ENCODE measurements around the gene IGF1R.

The IGF1R gene

DNA sequence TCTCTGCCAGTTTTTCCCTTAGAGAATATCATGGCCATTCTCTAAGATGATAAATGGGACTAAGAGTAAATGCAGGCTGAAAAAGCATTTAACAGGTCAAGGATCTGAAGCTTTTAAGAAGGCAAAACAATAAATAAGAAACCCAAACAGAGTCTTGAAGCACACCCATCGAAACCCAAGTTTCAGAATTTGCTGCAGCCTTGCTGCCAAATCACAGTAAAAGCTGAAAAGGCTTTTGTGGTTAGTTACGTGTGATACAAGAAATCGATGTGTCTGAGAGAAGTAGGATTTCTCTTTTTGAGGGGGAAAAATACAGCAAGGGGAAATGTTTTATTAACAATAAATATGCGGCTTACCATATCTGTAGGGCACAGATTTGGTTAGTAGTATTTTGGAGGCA lies 92.0 kb downstream of the IGF1R start:
- H3K9ac ChIP-seq (ENCODE audit: low read depth in 1 of 2, low read length in 2 of 2) = no peak overlapping the region
- H3K36me3 ChIP-seq (ENCODE audit: control insufficient read depth in 2 of 2, insufficient read depth in 2 of 2, low read length in 2 of 2) = no peaks in the 10 kb centered on the region
- H3K4me3 ChIP-seq (ENCODE audit: low read length in 2 of 2) = no peak overlapping the region
- H3K27me3 ChIP-seq (ENCODE audit: control insufficient read depth in 2 of 2, insufficient read depth in 2 of 2, low read length in 2 of 2) = no peaks in the 10 kb centered on the region
- H3K9me3 ChIP-seq (ENCODE audit: control insufficient read depth in 2 of 2, low read length in 2 of 2) = no peaks in the 10 kb centered on the region
- H3K27ac ChIP-seq (ENCODE audit: low read depth in 2 of 2, low read length in 2 of 2) = no peak overlapping the region
- H3K4me1 ChIP-seq (ENCODE audit: control insufficient read depth in 2 of 2, insufficient read depth in 2 of 2, low read length in 2 of 2) = peaks cover 9 to 16% of the 10 kb centered on the region in 2 donors

DNA sequence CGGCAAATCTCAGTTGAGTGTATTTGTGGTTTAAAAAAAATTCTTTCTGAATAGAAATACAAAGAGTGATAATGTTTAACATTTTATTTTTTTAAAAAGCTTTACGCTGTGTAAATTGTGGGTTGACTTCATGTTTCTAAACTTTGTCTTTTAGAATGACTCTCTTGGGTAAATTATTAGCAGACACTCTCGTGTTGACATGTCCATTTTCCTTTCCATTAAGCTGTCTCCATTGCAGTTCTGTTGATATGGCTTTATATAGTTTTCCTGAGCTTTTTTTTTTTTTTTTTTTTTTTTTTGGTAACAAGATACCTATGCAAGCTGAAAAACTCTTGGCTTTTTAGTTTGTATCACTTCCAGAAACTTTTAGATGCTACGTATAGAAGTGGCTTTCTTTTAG lies 92.6 kb downstream of the IGF1R start:
- no peaks in the 10 kb centered on the region for H3K9me3 ChIP-seq (ENCODE audit: control insufficient read depth in 2 of 2, low read length in 2 of 2)
- no peaks in the 10 kb centered on the region for H3K27me3 ChIP-seq (ENCODE audit: control insufficient read depth in 2 of 2, insufficient read depth in 2 of 2, low read length in 2 of 2)
- H3K36me3 ChIP-seq (ENCODE audit: control insufficient read depth in 2 of 2, insufficient read depth in 2 of 2, low read length in 2 of 2) = no peaks in the 10 kb centered on the region
- H3K27ac ChIP-seq (ENCODE audit: low read depth in 2 of 2, low read length in 2 of 2) = no peak overlapping the region
- peaks cover 10 to 16% of the 10 kb centered on the region in 2 donors for H3K4me1 ChIP-seq (ENCODE audit: control insufficient read depth in 2 of 2, insufficient read depth in 2 of 2, low read length in 2 of 2)
- no peak overlapping the region for H3K4me3 ChIP-seq (ENCODE audit: low read length in 2 of 2)
- H3K9ac ChIP-seq (ENCODE audit: low read depth in 1 of 2, low read length in 2 of 2) = no peak overlapping the region

DNA sequence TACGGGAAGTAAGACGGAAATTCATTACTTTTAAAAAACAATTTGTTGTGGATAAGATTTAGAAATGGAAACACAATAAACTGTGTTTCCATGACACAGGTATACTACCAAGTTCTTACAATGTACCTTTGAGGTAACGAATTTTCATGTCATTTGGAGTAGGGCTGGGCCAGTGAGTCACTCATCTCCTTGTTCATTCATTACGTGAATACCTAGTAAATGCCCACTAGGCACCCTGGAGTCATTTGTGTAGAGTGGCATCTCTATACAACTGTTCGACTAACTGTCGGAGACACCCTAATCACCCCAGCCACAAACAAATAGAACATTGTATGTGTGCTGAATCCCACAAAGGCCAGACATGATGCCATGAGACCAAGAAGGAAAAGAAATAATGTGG lies 94.8 kb downstream of the IGF1R start:
- Histone ChIP-seq H3K4me1 (ENCODE audit: control insufficient read depth in 2 of 2, insufficient read depth in 2 of 2, low read length in 2 of 2) (peaks cover 9 to 14% of the 10 kb centered on the region in 2 donors), H3K36me3 (ENCODE audit: control insufficient read depth in 2 of 2, insufficient read depth in 2 of 2, low read length in 2 of 2) (no peaks in the 10 kb centered on the region), H3K27ac (ENCODE audit: low read depth in 2 of 2, low read length in 2 of 2) (no peak overlapping the region), H3K27me3 (ENCODE audit: control insufficient read depth in 2 of 2, insufficient read depth in 2 of 2, low read length in 2 of 2) (no peaks in the 10 kb centered on the region), H3K9me3 (ENCODE audit: control insufficient read depth in 2 of 2, low read length in 2 of 2) (no peaks in the 10 kb centered on the region), H3K9ac (ENCODE audit: low read depth in 1 of 2, low read length in 2 of 2) (no peak overlapping the region), H3K4me3 (ENCODE audit: low read length in 2 of 2) (no peak overlapping the region)

DNA sequence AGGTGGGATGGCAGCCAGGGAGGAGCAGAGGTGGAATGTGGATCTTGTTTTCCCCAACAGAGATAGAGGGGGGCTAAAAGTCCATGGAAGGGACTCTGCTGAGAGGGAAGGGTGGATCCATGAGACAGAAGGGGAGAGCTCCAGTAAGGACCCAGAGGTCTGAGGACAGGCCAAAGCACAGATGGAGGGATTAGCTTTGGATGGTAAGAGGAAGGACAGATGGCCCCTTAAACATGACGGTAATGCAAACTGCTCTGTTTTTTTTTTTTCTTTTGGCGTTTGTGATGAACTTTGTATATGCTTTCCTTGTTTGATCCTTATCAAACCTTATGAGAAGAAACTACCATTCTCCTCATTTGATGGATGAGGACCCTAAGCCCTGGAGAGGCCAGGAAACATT lies 96.2 kb downstream of the IGF1R start:
- Histone ChIP-seq H3K36me3 (ENCODE audit: control insufficient read depth in 2 of 2, insufficient read depth in 2 of 2, low read length in 2 of 2) (no peaks in the 10 kb centered on the region), H3K27me3 (ENCODE audit: control insufficient read depth in 2 of 2, insufficient read depth in 2 of 2, low read length in 2 of 2) (no peaks in the 10 kb centered on the region), H3K4me1 (ENCODE audit: control insufficient read depth in 2 of 2, insufficient read depth in 2 of 2, low read length in 2 of 2) (peaks cover 9 to 14% of the 10 kb centered on the region in 2 donors), H3K9me3 (ENCODE audit: control insufficient read depth in 2 of 2, low read length in 2 of 2) (no peaks in the 10 kb centered on the region), H3K4me3 (ENCODE audit: low read length in 2 of 2) (no peak overlapping the region), H3K9ac (ENCODE audit: low read depth in 1 of 2, low read length in 2 of 2) (no peak overlapping the region), H3K27ac (ENCODE audit: low read depth in 2 of 2, low read length in 2 of 2) (no peak overlapping the region)

DNA sequence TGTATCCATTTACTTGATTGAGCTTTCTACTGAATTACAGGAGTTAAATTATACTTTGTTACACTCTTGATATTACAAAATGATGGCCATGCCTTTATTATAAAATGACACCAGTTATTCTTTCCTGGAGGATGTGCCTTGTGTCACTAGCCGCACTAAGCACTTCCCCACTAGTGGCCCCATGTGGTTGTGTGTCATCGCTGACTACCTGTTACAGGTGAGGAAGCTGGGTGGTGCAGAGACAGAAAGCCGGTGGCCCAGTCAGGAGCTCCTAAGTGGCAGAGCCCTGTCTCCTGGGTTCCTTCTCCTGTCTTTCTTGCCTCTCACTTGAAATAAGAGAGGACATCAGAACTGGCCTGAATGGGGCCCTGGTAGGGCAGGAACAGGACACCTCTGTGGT lies 96.8 kb downstream of the IGF1R start:
- no peak overlapping the region for H3K9ac ChIP-seq (ENCODE audit: low read depth in 1 of 2, low read length in 2 of 2)
- peaks cover 9 to 14% of the 10 kb centered on the region in 2 donors for H3K4me1 ChIP-seq (ENCODE audit: control insufficient read depth in 2 of 2, insufficient read depth in 2 of 2, low read length in 2 of 2)

DNA sequence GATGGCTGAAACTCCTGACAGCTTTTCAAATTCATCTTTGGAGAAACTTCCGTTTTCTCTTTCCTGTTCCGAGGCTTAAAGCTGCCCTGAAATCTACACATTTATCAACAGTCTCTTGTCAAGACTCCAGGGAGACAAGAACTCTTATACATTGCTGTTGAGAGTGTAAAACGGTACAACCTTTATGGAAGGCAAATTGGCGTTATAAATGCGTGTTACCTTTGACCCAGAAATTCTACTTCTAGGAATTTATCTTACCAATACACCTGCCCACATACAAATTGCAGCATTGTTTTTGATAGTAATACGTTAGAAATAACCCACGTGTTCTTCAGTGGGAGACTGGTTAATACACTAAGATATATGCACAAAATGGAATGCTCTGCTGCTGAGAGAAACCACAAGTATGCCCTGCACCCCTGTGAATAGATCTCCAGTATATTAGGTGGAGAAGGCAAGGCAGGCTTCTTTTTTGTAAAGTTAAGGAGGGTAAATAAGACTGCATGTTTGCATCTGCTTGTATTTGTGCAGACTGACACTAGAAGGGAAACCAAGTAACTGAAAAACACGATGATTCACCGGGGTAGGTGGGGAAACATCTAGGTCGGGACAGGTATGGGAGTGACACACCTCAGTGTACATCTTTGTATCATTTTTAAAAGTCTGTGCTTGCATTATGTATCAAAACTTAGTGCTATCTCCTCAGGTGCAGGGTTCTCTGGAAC lies 97.5 kb downstream of the IGF1R start:
- Histone ChIP-seq H3K27me3 (ENCODE audit: control insufficient read depth in 2 of 2, insufficient read depth in 2 of 2, low read length in 2 of 2) (no peaks in the 10 kb centered on the region), H3K4me1 (ENCODE audit: control insufficient read depth in 2 of 2, insufficient read depth in 2 of 2, low read length in 2 of 2) (peaks cover 9 to 14% of the 10 kb centered on the region in 2 donors), H3K9me3 (ENCODE audit: control insufficient read depth in 2 of 2, low read length in 2 of 2) (no peaks in the 10 kb centered on the region), H3K27ac (ENCODE audit: low read depth in 2 of 2, low read length in 2 of 2) (peak overlapping the region in 1 of 2 donors; percentile 40), H3K9ac (ENCODE audit: low read depth in 1 of 2, low read length in 2 of 2) (no peak overlapping the region), H3K4me3 (ENCODE audit: low read length in 2 of 2) (no peak overlapping the region), H3K36me3 (ENCODE audit: control insufficient read depth in 2 of 2, insufficient read depth in 2 of 2, low read length in 2 of 2) (no peaks in the 10 kb centered on the region)

More for the DNA sequence above, 96.8 kb downstream of the IGF1R start:
- no peaks in the 10 kb centered on the region for H3K9me3 ChIP-seq (ENCODE audit: control insufficient read depth in 2 of 2, low read length in 2 of 2)
- H3K36me3 ChIP-seq (ENCODE audit: control insufficient read depth in 2 of 2, insufficient read depth in 2 of 2, low read length in 2 of 2) = no peaks in the 10 kb centered on the region
- no peaks in the 10 kb centered on the region for H3K27me3 ChIP-seq (ENCODE audit: control insufficient read depth in 2 of 2, insufficient read depth in 2 of 2, low read length in 2 of 2)
- no peak overlapping the region for H3K27ac ChIP-seq (ENCODE audit: low read depth in 2 of 2, low read length in 2 of 2)
- peak overlapping the region in 1 of 2 donors; percentile 7 for H3K4me3 ChIP-seq (ENCODE audit: low read length in 2 of 2)

DNA sequence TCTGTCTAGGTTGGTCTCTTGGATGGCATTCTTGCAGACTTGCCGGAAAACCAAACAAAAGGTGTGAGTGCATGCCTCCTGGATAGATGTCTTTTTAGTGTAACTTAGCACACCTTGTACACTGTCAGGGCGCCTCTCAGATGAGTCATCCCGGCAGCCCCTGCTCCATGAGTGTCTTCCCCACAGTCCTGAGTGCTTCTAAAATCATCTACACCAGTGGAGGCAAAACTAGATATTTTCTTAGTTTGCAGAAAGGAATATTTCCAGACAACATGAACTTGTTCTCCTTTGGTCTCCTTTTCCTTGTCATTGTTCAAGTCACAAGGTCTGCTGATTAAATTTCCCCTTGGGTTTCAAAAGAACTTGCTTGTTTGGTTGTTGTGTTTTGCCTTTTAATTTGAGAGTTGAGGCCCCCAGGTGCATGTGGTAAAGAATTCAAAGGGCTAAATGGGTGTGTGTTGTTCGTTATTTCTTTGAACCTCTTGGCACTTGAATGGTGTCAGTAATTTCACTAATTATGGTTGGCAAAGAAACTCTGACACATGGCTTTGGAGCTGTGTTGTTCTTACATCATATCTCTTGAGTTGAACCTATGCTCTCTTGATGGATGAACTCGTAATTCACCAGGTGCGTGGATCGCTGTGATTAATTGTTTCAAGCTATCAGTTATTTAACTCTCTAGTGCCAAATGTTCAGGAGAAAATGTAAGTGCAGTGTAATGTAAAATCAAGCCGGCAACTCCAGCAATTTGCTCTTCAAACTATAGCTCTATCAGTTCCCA lies 98.2 kb downstream of the IGF1R start:
- Histone ChIP-seq H3K9ac (ENCODE audit: low read depth in 1 of 2, low read length in 2 of 2) (no peak overlapping the region), H3K27ac (ENCODE audit: low read depth in 2 of 2, low read length in 2 of 2) (peak overlapping the region in 1 of 2 donors; percentile 40), H3K27me3 (ENCODE audit: control insufficient read depth in 2 of 2, insufficient read depth in 2 of 2, low read length in 2 of 2) (no peaks in the 10 kb centered on the region), H3K9me3 (ENCODE audit: control insufficient read depth in 2 of 2, low read length in 2 of 2) (no peaks in the 10 kb centered on the region), H3K36me3 (ENCODE audit: control insufficient read depth in 2 of 2, insufficient read depth in 2 of 2, low read length in 2 of 2) (no peaks in the 10 kb centered on the region), H3K4me1 (ENCODE audit: control insufficient read depth in 2 of 2, insufficient read depth in 2 of 2, low read length in 2 of 2) (peaks cover 9 to 14% of the 10 kb centered on the region in 2 donors), H3K4me3 (ENCODE audit: low read length in 2 of 2) (no peak overlapping the region)

DNA sequence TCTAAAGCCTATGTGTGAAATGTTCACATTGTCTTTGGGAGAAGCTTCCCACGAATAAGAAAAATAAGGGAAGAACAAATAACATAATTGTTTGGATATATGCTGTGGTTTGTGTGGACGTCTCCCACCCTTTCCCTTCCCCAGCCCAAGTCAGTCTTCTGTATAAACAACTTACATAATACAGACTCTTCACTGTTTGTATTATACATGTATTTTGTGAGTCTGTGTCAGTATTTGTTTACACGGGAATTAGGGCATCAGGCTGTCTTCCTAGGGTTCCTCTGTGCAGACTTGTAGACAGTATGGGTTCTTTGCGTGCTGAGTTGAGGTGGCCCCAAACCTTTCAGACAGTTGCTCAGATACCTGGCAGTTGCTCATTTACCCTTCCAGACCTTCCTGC lies 103.4 kb downstream of the IGF1R start:
- Histone ChIP-seq H3K4me1 (ENCODE audit: control insufficient read depth in 2 of 2, insufficient read depth in 2 of 2, low read length in 2 of 2) (no peaks in the 10 kb centered on the region), H3K27me3 (ENCODE audit: control insufficient read depth in 2 of 2, insufficient read depth in 2 of 2, low read length in 2 of 2) (no peaks in the 10 kb centered on the region), H3K4me3 (ENCODE audit: low read length in 2 of 2) (no peak overlapping the region), H3K27ac (ENCODE audit: low read depth in 2 of 2, low read length in 2 of 2) (no peak overlapping the region), H3K9me3 (ENCODE audit: control insufficient read depth in 2 of 2, low read length in 2 of 2) (no peaks in the 10 kb centered on the region), H3K36me3 (ENCODE audit: control insufficient read depth in 2 of 2, insufficient read depth in 2 of 2, low read length in 2 of 2) (no peaks in the 10 kb centered on the region), H3K9ac (ENCODE audit: low read depth in 1 of 2, low read length in 2 of 2) (no peak overlapping the region)

DNA sequence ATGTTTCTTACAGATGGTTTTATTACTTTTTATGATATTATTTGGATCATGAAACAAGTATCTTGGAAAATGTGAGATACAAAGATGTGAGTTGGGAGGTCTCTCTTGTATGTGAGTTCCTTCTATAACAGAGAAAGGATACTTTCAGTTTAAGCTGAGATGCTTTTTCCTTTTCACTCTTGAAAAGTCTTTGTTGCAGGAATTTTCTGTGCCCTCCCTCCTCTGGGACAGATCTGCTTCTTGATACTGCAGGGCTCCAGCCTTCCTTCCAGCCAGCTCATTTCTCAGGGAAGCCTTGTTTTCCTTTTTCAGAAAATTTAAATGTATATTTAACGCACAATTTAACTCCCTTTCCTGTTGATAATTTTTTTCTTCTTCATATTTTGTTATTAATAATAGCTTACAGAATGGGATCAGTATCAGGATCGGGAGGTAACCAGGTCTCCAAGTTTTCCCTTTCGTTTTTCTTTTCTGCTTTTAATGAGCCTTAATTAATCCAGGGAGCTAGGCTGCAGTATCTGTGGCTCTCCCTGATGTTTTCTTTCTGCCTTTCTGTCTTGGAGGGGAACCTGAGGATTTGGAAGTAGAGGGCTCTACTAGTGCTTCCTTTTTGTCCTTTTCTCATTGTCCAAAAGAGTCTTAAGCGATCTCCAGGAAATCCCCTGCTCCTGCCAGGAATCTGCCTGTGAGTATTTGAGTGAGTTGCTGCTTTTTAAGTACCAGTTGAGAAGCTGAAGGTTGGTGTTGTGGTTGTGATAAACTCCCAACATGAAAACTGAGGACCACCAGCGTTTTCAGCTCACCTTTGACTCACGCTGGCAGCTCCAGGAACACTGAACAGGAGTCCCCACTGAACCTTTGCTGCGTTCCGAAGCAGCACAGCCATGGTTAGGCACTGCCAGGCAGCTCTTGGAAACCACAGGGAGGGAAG lies 105.7 kb downstream of the IGF1R start:
- H3K36me3 ChIP-seq (ENCODE audit: control insufficient read depth in 2 of 2, insufficient read depth in 2 of 2, low read length in 2 of 2) = no peaks in the 10 kb centered on the region
- H3K4me1 ChIP-seq (ENCODE audit: control insufficient read depth in 2 of 2, insufficient read depth in 2 of 2, low read length in 2 of 2) = no peaks in the 10 kb centered on the region
- no peaks in the 10 kb centered on the region for H3K27me3 ChIP-seq (ENCODE audit: control insufficient read depth in 2 of 2, insufficient read depth in 2 of 2, low read length in 2 of 2)
- H3K9ac ChIP-seq (ENCODE audit: low read depth in 1 of 2, low read length in 2 of 2) = no peak overlapping the region
- H3K9me3 ChIP-seq (ENCODE audit: control insufficient read depth in 2 of 2, low read length in 2 of 2) = no peaks in the 10 kb centered on the region
- H3K4me3 ChIP-seq (ENCODE audit: low read length in 2 of 2) = peak overlapping the region in 1 of 2 donors; percentile 0
- H3K27ac ChIP-seq (ENCODE audit: low read depth in 2 of 2, low read length in 2 of 2) = no peak overlapping the region

DNA sequence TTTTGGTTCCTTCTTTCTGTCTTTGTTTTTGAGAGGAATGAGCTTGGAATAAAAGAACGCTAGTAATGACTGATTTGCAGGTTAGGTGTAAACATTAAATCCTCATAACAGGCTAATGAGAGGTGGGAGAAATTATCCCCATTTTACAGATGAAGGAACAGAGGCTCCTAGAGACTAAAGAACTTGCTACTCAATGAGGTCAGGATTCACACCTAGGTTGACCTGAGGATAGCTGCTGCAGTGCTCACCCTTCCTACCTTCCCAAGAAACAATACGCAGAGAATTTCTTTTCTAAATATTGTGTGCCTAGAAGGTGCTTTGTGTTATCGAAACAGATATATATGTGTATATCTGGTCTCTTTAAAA lies 106.3 kb downstream of the IGF1R start:
- H3K9me3 ChIP-seq (ENCODE audit: control insufficient read depth in 2 of 2, low read length in 2 of 2) = no peaks in the 10 kb centered on the region
- no peaks in the 10 kb centered on the region for H3K4me1 ChIP-seq (ENCODE audit: control insufficient read depth in 2 of 2, insufficient read depth in 2 of 2, low read length in 2 of 2)
- H3K36me3 ChIP-seq (ENCODE audit: control insufficient read depth in 2 of 2, insufficient read depth in 2 of 2, low read length in 2 of 2) = no peaks in the 10 kb centered on the region
- no peak overlapping the region for H3K4me3 ChIP-seq (ENCODE audit: low read length in 2 of 2)
- H3K27ac ChIP-seq (ENCODE audit: low read depth in 2 of 2, low read length in 2 of 2) = no peak overlapping the region
- no peaks in the 10 kb centered on the region for H3K27me3 ChIP-seq (ENCODE audit: control insufficient read depth in 2 of 2, insufficient read depth in 2 of 2, low read length in 2 of 2)
- no peak overlapping the region for H3K9ac ChIP-seq (ENCODE audit: low read depth in 1 of 2, low read length in 2 of 2)

Measured in mucosa of rectum (tissue), 2 donors.